Progenitor cell of endocrine pancreas (in vitro differentiated cells): ENCODE measurements around the gene DHX36. TPM values are rescaled to one million over a fixed set of nuclear protein-coding genes. Genes with fewer than 3 reads are reported as not detected.

Experiments used
- DNase-seq: peaks from one replicate; pipeline ENCODE4 v3.0.0; 2021; ENCODE audit warnings: low spot score; ENCODE audit not compliant: unreplicated experiment
- H3K27ac Mint-ChIP-seq: 2 replicates; pipeline ENCODE4 v1.8.0; 2021; ENCODE audit warnings: mild to moderate bottlenecking, moderate library complexity, mixed read lengths
- H3K27me3 Mint-ChIP-seq: 2 replicates; pipeline ENCODE4 v1.8.0; 2021; ENCODE audit warnings: mixed read lengths
- H3K36me3 Mint-ChIP-seq: 2 replicates; pipeline ENCODE4 v1.8.0; 2022; ENCODE audit warnings: mixed read lengths; ENCODE audit not compliant: insufficient read depth
- H3K4me1 Mint-ChIP-seq: 2 replicates; pipeline ENCODE4 v1.8.0; 2021; ENCODE audit warnings: low read depth, mixed read lengths
- H3K4me3 Mint-ChIP-seq: 2 replicates; pipeline ENCODE4 v1.8.0; 2021; ENCODE audit warnings: low read depth, mild to moderate bottlenecking, moderate library complexity, mixed read lengths
- H3K9me3 Mint-ChIP-seq: 2 replicates; pipeline ENCODE4 v1.8.0; 2021; ENCODE audit warnings: low read depth, mixed read lengths
- total RNA-seq: library from RNA; stranded (reverse); gene quantifications from 2 replicates; pipeline ENCODE4 v1.2.1, GENCODE V29; 2021
- TF ChIP-seq, protein P1 (sequence below): fragments of 200-600 bp; sonication (generic); IDR thresholded peaks from one replicate; pipeline ENCODE4 v1.5.0; 2021; ENCODE audit warnings: antibody characterized with exemption, mild to moderate bottlenecking; ENCODE audit not compliant: unreplicated experiment

DHX36 gene
- total RNA-seq, 1 donor from 2014 or later: 96.9 TPM

DNA sequence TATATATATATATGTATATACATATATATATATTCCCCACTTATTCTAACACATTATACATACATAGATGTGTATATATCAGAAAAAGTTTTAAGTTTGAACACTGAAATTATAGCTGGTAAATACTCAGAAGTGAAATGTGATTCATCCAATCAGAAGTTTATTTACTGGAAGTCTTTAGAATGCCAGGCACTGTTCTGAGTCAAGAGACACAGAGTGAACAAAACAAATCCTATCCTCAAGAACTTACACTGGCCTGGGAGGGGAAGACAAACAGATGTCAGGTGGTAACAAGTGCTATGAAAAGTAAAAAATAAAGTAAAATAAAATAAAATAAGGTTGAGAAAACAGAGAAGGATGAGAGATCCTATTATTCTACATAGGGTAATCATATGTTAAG is 13.4 kb downstream of the DHX36 start:
- H3K27ac Mint-ChIP-seq: no peak overlapping the region

GRCh38 chr3:154307363-154307762 is 16.9 kb downstream of the DHX36 start:
- Mint-ChIP-seq H3K27ac (no peak overlapping the region), H3K36me3 (peaks cover 27% of the 10 kb centered on the region), H3K9me3 (no peaks in the 10 kb centered on the region), H3K27me3 (no peaks in the 10 kb centered on the region), H3K4me1 (no peaks in the 10 kb centered on the region), H3K4me3 (no peak overlapping the region)
- no peak for DNase-seq
- TF ChIP-seq, protein P1, sequence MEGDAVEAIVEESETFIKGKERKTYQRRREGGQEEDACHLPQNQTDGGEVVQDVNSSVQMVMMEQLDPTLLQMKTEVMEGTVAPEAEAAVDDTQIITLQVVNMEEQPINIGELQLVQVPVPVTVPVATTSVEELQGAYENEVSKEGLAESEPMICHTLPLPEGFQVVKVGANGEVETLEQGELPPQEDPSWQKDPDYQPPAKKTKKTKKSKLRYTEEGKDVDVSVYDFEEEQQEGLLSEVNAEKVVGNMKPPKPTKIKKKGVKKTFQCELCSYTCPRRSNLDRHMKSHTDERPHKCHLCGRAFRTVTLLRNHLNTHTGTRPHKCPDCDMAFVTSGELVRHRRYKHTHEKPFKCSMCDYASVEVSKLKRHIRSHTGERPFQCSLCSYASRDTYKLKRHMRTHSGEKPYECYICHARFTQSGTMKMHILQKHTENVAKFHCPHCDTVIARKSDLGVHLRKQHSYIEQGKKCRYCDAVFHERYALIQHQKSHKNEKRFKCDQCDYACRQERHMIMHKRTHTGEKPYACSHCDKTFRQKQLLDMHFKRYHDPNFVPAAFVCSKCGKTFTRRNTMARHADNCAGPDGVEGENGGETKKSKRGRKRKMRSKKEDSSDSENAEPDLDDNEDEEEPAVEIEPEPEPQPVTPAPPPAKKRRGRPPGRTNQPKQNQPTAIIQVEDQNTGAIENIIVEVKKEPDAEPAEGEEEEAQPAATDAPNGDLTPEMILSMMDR: no peak

More for the DNA sequence above, 13.4 kb downstream of the DHX36 start:
- H3K27me3 Mint-ChIP-seq: no peaks in the 10 kb centered on the region
- H3K4me3 Mint-ChIP-seq: no peak overlapping the region
- no peaks in the 10 kb centered on the region for H3K4me1 Mint-ChIP-seq
- DNase-seq: no peak
- TF ChIP-seq, protein P1: no peak
- H3K36me3 Mint-ChIP-seq: peaks cover 35% of the 10 kb centered on the region
- H3K9me3 Mint-ChIP-seq: no peaks in the 10 kb centered on the region

DNA sequence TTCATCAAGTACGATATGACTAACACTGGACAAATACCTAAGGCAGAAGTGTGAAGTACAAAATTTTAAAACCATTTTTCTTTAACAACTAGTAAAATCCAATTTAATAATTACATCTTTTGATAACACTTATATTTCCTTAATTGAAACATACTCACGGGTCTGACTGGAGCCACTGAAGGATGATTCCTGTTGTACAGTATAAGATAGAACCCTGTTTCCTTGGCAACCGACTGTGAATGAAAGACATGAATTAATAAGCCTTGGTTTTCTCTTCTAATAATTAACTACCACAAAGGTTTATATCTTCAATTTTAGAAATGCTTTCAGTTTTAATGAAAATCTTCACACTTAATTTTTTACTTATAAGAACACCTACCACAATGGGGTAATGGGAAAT is 19.4 kb downstream of the DHX36 start:
- TF ChIP-seq, protein P1: no peak
- Mint-ChIP-seq H3K9me3 (no peaks in the 10 kb centered on the region), H3K4me1 (no peaks in the 10 kb centered on the region), H3K27me3 (no peaks in the 10 kb centered on the region), H3K4me3 (no peak overlapping the region), H3K27ac (no peak overlapping the region), H3K36me3 (peaks cover 36% of the 10 kb centered on the region)
- DNase-seq: no peak

GRCh38 chr3:154304116-154304786 is 20.0 kb downstream of the DHX36 start:
- Mint-ChIP-seq H3K4me3 (no peak overlapping the region), H3K27me3 (no peaks in the 10 kb centered on the region), H3K27ac (no peak overlapping the region), H3K36me3 (peaks cover 34% of the 10 kb centered on the region), H3K4me1 (no peaks in the 10 kb centered on the region), H3K9me3 (no peaks in the 10 kb centered on the region)
- TF ChIP-seq, protein P1: no peak
- DNase-seq: no peak

DNA sequence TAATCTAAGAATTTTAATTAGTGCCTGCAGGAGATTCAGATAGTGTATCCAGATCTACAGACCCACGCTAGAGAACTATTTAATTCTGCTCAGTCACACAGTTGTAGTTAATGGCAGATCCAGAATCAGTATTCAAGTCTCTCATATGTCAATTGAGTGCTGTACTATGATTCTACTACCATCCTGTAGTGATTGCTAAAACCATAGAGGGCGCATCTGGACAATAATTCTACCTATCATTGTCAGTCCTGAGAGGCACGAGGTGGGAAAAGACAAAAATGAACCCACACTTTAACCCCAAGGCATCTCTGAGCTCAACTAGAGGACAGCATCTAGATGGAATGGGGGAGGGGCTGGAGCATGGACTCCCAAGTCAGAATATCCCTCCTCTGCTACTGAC is 22.7 kb downstream of the DHX36 start:
- TF ChIP-seq, protein P1: no peak
- H3K27me3 Mint-ChIP-seq: no peaks in the 10 kb centered on the region
- no peaks in the 10 kb centered on the region for H3K9me3 Mint-ChIP-seq
- no peaks in the 10 kb centered on the region for H3K4me1 Mint-ChIP-seq
- H3K27ac Mint-ChIP-seq: no peak overlapping the region
- no peak for DNase-seq
- no peak overlapping the region for H3K4me3 Mint-ChIP-seq
- H3K36me3 Mint-ChIP-seq: peaks cover 30% of the 10 kb centered on the region
